OCI-LY1 (cell line): ENCODE results near the gene KIRREL3.

Experiments
- H2AFZ ChIP-seq: fragments of 200-600 bp; sonication (generic), shearing (Covaris generic); 2 replicates; pipeline ENCODE4 v1.6.0; 2014; ENCODE audit warnings: antibody characterized with exemption, mild to moderate bottlenecking, low read length
- H3F3A ChIP-seq: fragments of 200-600 bp; sonication (generic), shearing (Covaris generic); 2 replicates; pipeline ENCODE4 v1.6.0; 2014; ENCODE audit warnings: mild to moderate bottlenecking, antibody characterized with exemption, low read length, moderate library complexity; ENCODE audit not compliant: insufficient read depth
- H3K27ac ChIP-seq: fragments of 200-600 bp; sonication (generic); 2 replicates; pipeline ENCODE4 v1.5.1; 2014; ENCODE audit warnings: low read length, mixed run types, mild to moderate bottlenecking, low read depth; ENCODE audit not compliant: poor library complexity, severe bottlenecking
- H3K27me3 ChIP-seq: fragments of 200-600 bp; sonication (generic); 2 replicates; pipeline ENCODE4 v1.6.0; 2014; ENCODE audit warnings: antibody characterized with exemption, mild to moderate bottlenecking, low read length, moderate library complexity; ENCODE audit not compliant: insufficient read depth
- H3K36me3 ChIP-seq: fragments of 200-600 bp; sonication (generic); 2 replicates; pipeline ENCODE4 v1.6.1; 2014; ENCODE audit warnings: mild to moderate bottlenecking, antibody characterized with exemption, low read length, moderate library complexity, mixed read lengths; ENCODE audit not compliant: insufficient read depth
- H3K4me1 ChIP-seq: fragments of 200-600 bp; sonication (generic); 2 replicates; pipeline ENCODE4 v1.5.1; 2014; ENCODE audit warnings: mild to moderate bottlenecking, low read length, moderate library complexity; ENCODE audit not compliant: insufficient read depth, severe bottlenecking
- H3K4me2 ChIP-seq: fragments of 200-600 bp; sonication (generic), shearing (Covaris generic); 2 replicates; pipeline ENCODE4 v1.6.1; 2014; ENCODE audit warnings: low read length
- H3K4me3 ChIP-seq: fragments of 200-600 bp; sonication (generic); 2 replicates; pipeline ENCODE4 v1.5.1; 2014; ENCODE audit warnings: low read length, low read depth, mild to moderate bottlenecking, mixed read lengths; ENCODE audit not compliant: poor library complexity, severe bottlenecking
- H3K79me2 ChIP-seq: fragments of 200-600 bp; shearing (Covaris generic); 2 replicates; pipeline ENCODE4 v1.6.1; 2016; ENCODE audit warnings: mixed run types, low read length, mixed read lengths; ENCODE audit not compliant: insufficient read depth
- H3K9ac ChIP-seq: fragments of 200-600 bp; sonication (generic), shearing (Covaris generic); 2 replicates; pipeline ENCODE4 v1.6.1; 2014; ENCODE audit warnings: mild to moderate bottlenecking, low read length, mixed read lengths
- H3K9me2 ChIP-seq: fragments of 200-600 bp; sonication (generic), shearing (Covaris generic); 2 replicates; pipeline ENCODE4 v1.6.1; 2014; ENCODE audit warnings: low read depth, mild to moderate bottlenecking, low read length, mixed read lengths
- H3K9me3 ChIP-seq: fragments of 200-600 bp; shearing (Covaris generic); 2 replicates; pipeline ENCODE4 v1.6.1; 2014; ENCODE audit warnings: low read length, mixed read lengths
- H4K20me1 ChIP-seq: fragments of 200-600 bp; sonication (generic), shearing (Covaris generic); 2 replicates; pipeline ENCODE4 v1.6.0; 2016; ENCODE audit warnings: mild to moderate bottlenecking, low read length; ENCODE audit not compliant: insufficient read depth
- EZH2 ChIP-seq: fragments of 200-600 bp; sonication (generic), shearing (Covaris generic); IDR thresholded peaks from 2 replicates; pipeline ENCODE4 v1.8.0; 2017; ENCODE audit warnings: borderline replicate concordance, mixed run types, mild to moderate bottlenecking, antibody characterized with exemption, low read length, moderate library complexity, mixed read lengths
- TF ChIP-seq, protein P1 (sequence below): fragments of 200-600 bp; sonication (generic), shearing (Covaris generic); IDR thresholded peaks from 2 replicates; pipeline ENCODE4 v1.5.1; 2017; ENCODE audit warnings: mild to moderate bottlenecking, antibody characterized with exemption, low read length, moderate library complexity, mixed read lengths

The KIRREL3 gene

DNA sequence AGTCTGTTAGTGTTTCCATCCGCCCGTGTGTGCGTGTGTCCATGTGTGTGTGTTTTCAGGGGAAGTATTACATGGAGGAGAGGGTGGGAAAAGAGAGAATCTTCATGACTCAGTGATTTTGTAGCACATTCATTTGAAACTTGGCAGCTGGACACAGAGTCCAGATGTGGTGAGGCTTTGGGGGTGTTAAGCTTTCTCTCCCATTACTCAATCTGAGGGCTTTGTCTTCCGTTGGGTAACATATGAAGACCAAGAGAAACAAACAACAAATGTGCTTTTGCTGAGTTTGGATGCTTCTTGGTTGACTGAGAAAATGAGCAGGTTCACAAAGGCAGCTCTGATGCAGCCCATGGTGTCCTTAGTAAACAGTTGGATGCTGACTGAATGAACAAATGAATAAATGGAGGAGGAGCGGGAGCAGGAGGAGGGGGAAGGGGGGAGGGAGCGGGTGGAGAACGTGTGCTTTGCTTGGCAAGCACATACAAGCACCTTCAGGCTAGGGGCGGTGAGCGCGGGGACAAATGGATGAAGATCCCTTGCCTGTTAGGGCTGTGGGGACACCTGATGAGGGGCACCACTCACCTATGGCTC lies 540.8 kb downstream of the KIRREL3 start:
- Histone ChIP-seq H3F3A (no peaks in the 10 kb centered on the region), H3K4me2 (no peak overlapping the region), H3K9me3 (no peaks in the 10 kb centered on the region), H3K79me2 (no peaks in the 10 kb centered on the region), H3K36me3 (no peaks in the 10 kb centered on the region), H3K4me1 (no peaks in the 10 kb centered on the region), H3K27me3 (no peaks in the 10 kb centered on the region), H4K20me1 (no peaks in the 10 kb centered on the region), H3K4me3 (no peak overlapping the region), H3K27ac (no peak overlapping the region), H3K9me2 (no peaks in the 10 kb centered on the region), H3K9ac (no peak overlapping the region), H2AFZ (no peak overlapping the region)
- no peak for TF ChIP-seq EZH2
- TF ChIP-seq, protein P1, sequence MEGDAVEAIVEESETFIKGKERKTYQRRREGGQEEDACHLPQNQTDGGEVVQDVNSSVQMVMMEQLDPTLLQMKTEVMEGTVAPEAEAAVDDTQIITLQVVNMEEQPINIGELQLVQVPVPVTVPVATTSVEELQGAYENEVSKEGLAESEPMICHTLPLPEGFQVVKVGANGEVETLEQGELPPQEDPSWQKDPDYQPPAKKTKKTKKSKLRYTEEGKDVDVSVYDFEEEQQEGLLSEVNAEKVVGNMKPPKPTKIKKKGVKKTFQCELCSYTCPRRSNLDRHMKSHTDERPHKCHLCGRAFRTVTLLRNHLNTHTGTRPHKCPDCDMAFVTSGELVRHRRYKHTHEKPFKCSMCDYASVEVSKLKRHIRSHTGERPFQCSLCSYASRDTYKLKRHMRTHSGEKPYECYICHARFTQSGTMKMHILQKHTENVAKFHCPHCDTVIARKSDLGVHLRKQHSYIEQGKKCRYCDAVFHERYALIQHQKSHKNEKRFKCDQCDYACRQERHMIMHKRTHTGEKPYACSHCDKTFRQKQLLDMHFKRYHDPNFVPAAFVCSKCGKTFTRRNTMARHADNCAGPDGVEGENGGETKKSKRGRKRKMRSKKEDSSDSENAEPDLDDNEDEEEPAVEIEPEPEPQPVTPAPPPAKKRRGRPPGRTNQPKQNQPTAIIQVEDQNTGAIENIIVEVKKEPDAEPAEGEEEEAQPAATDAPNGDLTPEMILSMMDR, result no peak

DNA sequence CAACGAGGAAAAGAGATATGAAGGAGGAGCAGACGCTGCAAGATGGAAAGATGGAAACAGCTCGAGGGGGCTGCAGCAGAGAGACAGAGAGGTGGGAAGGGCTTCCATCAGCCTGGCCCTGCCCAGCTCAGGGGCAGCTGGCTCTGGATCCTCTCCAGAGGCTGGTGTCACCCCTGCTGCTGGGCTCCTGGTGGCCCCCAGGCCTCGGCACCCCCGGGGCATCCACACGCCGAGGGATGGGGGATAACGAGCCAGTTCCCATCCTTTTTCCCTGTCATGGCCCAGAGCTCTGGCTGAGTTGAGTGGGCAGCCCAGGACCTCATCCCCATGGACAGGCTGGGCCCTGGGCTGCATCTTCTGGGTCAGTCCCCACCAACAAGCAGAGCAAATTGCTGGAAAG lies 542.8 kb downstream of the KIRREL3 start:
- Histone ChIP-seq H3K27me3 (no peaks in the 10 kb centered on the region), H3K9me3 (no peaks in the 10 kb centered on the region), H3K9me2 (no peaks in the 10 kb centered on the region), H3K27ac (no peak overlapping the region), H3F3A (no peaks in the 10 kb centered on the region), H3K4me1 (no peaks in the 10 kb centered on the region), H3K4me2 (no peak overlapping the region), H3K36me3 (no peaks in the 10 kb centered on the region), H3K79me2 (no peaks in the 10 kb centered on the region), H4K20me1 (no peaks in the 10 kb centered on the region), H3K4me3 (no peak overlapping the region), H3K9ac (no peak overlapping the region), H2AFZ (no peak overlapping the region)
- TF ChIP-seq, protein P1, result no peak
- no peak for TF ChIP-seq EZH2

DNA sequence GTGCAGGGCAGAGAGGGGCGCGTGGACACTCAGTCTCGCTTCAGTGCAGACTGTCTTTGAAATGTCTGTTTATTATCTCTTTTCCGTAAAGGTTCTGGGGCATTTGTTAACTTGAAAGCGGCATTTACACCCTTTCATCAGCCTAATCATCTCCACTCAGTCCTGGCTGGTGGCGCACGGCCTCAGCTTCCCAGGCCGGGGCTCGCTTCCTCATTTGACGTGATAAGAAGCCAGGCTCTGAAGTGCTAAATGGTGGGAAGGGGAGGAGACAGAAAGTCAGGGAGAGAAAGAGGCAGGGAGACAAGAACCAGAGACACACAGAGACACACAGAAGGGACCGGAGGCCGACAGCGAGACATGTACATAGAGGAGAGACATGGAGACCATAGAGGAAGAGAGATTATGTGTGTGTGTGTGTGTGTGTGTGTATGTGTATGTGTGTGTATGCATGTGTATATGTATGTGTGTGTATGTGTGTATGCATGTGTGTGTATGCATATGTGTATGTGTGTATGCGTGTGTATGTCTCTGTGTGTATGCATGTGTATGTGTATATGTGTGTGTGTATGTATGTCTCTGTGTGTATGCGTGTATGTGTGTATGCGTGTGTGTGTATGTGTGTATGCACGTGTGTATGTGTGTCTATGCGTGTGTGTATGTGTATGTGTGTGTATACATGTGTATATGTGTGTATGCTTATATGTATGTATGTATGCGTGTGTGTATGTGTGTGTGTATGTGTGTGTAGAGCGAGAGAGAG lies 543.6 kb downstream of the KIRREL3 start:
- Histone ChIP-seq H3K27me3 (no peaks in the 10 kb centered on the region), H3K4me2 (no peak overlapping the region), H3K9me2 (no peaks in the 10 kb centered on the region), H3K9me3 (no peaks in the 10 kb centered on the region), H3F3A (no peaks in the 10 kb centered on the region), H3K9ac (no peak overlapping the region), H3K36me3 (no peaks in the 10 kb centered on the region), H4K20me1 (no peaks in the 10 kb centered on the region), H3K79me2 (no peaks in the 10 kb centered on the region), H2AFZ (no peak overlapping the region), H3K4me3 (no peak overlapping the region), H3K27ac (no peak overlapping the region), H3K4me1 (no peaks in the 10 kb centered on the region)
- no peak for TF ChIP-seq EZH2
- TF ChIP-seq, protein P1, result no peak
